H1 (cell line): ENCODE measurements around the gene SLAIN2. TPM values are rescaled to one million over a fixed set of nuclear protein-coding genes. Genes with fewer than 3 reads are reported as not detected.

Experiments
- CTCF ChIA-PET: fragments of 300-600 bp; sonication (Branson Sonifier 250); formaldehyde crosslinking; loops from one replicate; lab custom pipeline; 2021; ENCODE audit not compliant: partially characterized antibody; lab: Charles Lee
- POLR2A ChIA-PET: fragments of 300-600 bp; sonication (Branson Sonifier 250); formaldehyde crosslinking; loops from one replicate; lab custom pipeline; 2021; ENCODE audit warnings: inconsistent platforms; ENCODE audit not compliant: partially characterized antibody; lab: Charles Lee
- DNase-seq, 2 experiments: peaks; one replicate each; pipeline versions ENCODE4 v3.0.0 to v3.0.0-alpha.2; 2010 to 2022; ENCODE audit warnings: low spot score in 2 of 2, low read depth in 1 of 2, mixed read lengths in 1 of 2
- FAIRE-seq: peaks from 2 replicates; lab custom pipeline; 2011; peaks lifted over from hg19 to GRCh38; lab: Jason Lieb, UNC
- H2AFZ ChIP-seq: 2 replicates; pipeline ENCODE4 v1.8.1; 2012; ENCODE audit warnings: low read length, inconsistent platforms
- H2AK5ac ChIP-seq: 2 replicates; pipeline ENCODE4 v1.6.1; 2013; ENCODE audit warnings: low read depth, low read length
- H2BK120ac ChIP-seq: replicated peaks from 2 replicates; pipeline ENCODE3; 2013; ENCODE audit warnings: low read depth, low read length, inconsistent platforms
- H2BK12ac ChIP-seq: 2 replicates; pipeline ENCODE4 v1.6.1; 2013; ENCODE audit warnings: low read depth, low read length
- H2BK15ac ChIP-seq: 2 replicates; pipeline ENCODE4 v1.6.1; 2013; ENCODE audit warnings: low read length
- H2BK20ac ChIP-seq: 2 replicates; pipeline ENCODE4 v1.6.1; 2013; ENCODE audit warnings: low read length
- H2BK5ac ChIP-seq: 2 replicates; pipeline ENCODE4 v1.6.1; 2013; ENCODE audit warnings: low read depth, low read length
- H3K14ac ChIP-seq: 2 replicates; pipeline ENCODE4 v1.6.1; 2013; ENCODE audit warnings: inconsistent platforms; ENCODE audit not compliant: insufficient read length
- H3K18ac ChIP-seq: 2 replicates; pipeline ENCODE4 v1.6.1; 2013; ENCODE audit warnings: low read length; ENCODE audit errors: extremely low read depth
- H3K23ac ChIP-seq: 2 replicates; pipeline ENCODE4 v1.6.1; 2013; ENCODE audit warnings: inconsistent platforms; ENCODE audit not compliant: insufficient read length
- H3K23me2 ChIP-seq: 2 replicates; pipeline ENCODE4 v1.6.1; 2013; ENCODE audit warnings: low read depth, low read length
- H3K27ac ChIP-seq: 2 replicates; pipeline ENCODE4 v1.6.1; 2011; ENCODE audit warnings: low read depth, low read length, inconsistent platforms
- H3K27me3 ChIP-seq, 4 experiments: replicated peaks in 1 of 4; 1 replicate in 1 of 4; 2 replicates in 3 of 4; pipeline versions ENCODE4 v1.6.1 to v1.8.1; 2011 to 2013; ENCODE audit warnings: low read length in 3 of 4, mild to moderate bottlenecking in 3 of 4, inconsistent platforms in 2 of 4, mixed read lengths in 2 of 4, moderate library complexity in 1 of 4; ENCODE audit not compliant: control insufficient read depth in 3 of 4, insufficient read depth in 3 of 4; ENCODE audit errors: extremely low read depth in 1 of 4
- H3K36me3 ChIP-seq, 4 experiments: 2 replicates each; pipeline versions ENCODE4 v1.6.1 to v1.8.1; 2011 to 2013; ENCODE audit warnings: mild to moderate bottlenecking in 4 of 4, low read length in 3 of 4, moderate library complexity in 2 of 4, control low read depth in 1 of 4, inconsistent platforms in 1 of 4; ENCODE audit not compliant: insufficient read depth in 4 of 4, control insufficient read depth in 2 of 4
- H3K4ac ChIP-seq: replicated peaks from 2 replicates; pipeline ENCODE3; 2013; ENCODE audit warnings: low read length, low read depth, mixed read lengths, inconsistent platforms; ENCODE audit not compliant: insufficient read length
- H3K4me1 ChIP-seq, 4 experiments: replicated peaks in 1 of 4; 1 replicate in 1 of 4; 2 replicates in 3 of 4; pipeline versions ENCODE4 v1.6.1 to v1.8.1; 2011 to 2013; ENCODE audit warnings: low read length in 3 of 4, inconsistent platforms in 2 of 4, mixed read lengths in 1 of 4; ENCODE audit not compliant: insufficient read depth in 4 of 4, control insufficient read depth in 3 of 4
- H3K4me2 ChIP-seq, 2 experiments: 2 replicates each; pipeline versions ENCODE4 v1.6.1 to v1.8.1; 2011 to 2013; ENCODE audit warnings: low read depth in 2 of 2, low read length in 2 of 2, control low read depth in 1 of 2, inconsistent platforms in 1 of 2, mild to moderate bottlenecking in 1 of 2; ENCODE audit not compliant: insufficient read depth in 1 of 2
- H3K4me3 ChIP-seq, 4 experiments: fragments of 200-600, 300-600 bp in 1 of 4; sonication (generic), shearing (Covaris generic), sonication (Bioruptor Twin) in 1 of 4; 2 replicates each; pipeline versions ENCODE4 v1.5.1 to v1.8.1; 2011 to 2016; ENCODE audit warnings: low read length in 4 of 4, low read depth in 3 of 4, control low read depth in 2 of 4, inconsistent platforms in 2 of 4, mild to moderate bottlenecking in 2 of 4, mixed read lengths in 1 of 4, moderate library complexity in 1 of 4; ENCODE audit not compliant: insufficient read depth in 2 of 4; ENCODE audit errors: extremely low read depth in 1 of 4
- H3K56ac ChIP-seq: replicated peaks from 2 replicates; pipeline ENCODE3; 2013; ENCODE audit warnings: low read depth, mild to moderate bottlenecking, mixed read lengths, low read length, inconsistent platforms; ENCODE audit not compliant: insufficient read length
- H3K79me1 ChIP-seq: 2 replicates; pipeline ENCODE4 v1.6.1; 2013; ENCODE audit warnings: low read depth, low read length, control low read depth
- H3K79me2 ChIP-seq, 2 experiments: 2 replicates each; pipeline versions ENCODE4 v1.6.1 to v1.8.1; 2012 to 2013; ENCODE audit warnings: low read length in 2 of 2, mild to moderate bottlenecking in 2 of 2, inconsistent platforms in 1 of 2; ENCODE audit not compliant: insufficient read depth in 2 of 2, control insufficient read depth in 1 of 2
- H3K9ac ChIP-seq, 4 experiments: replicated peaks in 1 of 4; 1 replicate in 1 of 4; 2 replicates in 3 of 4; pipeline versions ENCODE4 v1.6.1 to v1.8.1; 2011 to 2013; ENCODE audit warnings: low read depth in 3 of 4, low read length in 3 of 4, control low read depth in 2 of 4, mild to moderate bottlenecking in 2 of 4, moderate library complexity in 2 of 4, inconsistent platforms in 1 of 4; ENCODE audit errors: extremely low read depth in 1 of 4
- H3K9me3 ChIP-seq, 2 experiments: 2 replicates each; pipeline versions ENCODE4 v1.6.1 to v1.8.1; 2012 to 2013; ENCODE audit warnings: mild to moderate bottlenecking in 2 of 2, moderate library complexity in 2 of 2, control low read depth in 1 of 2, inconsistent platforms in 1 of 2, low read depth in 1 of 2, low read length in 1 of 2, mixed read lengths in 1 of 2; ENCODE audit not compliant: insufficient read depth in 2 of 2
- H4K20me1 ChIP-seq, 2 experiments: replicated peaks in 1 of 2; 2 replicates each; pipeline versions ENCODE3 to v1.8.1; 2011 to 2013; ENCODE audit warnings: inconsistent platforms in 2 of 2, low read length in 2 of 2, mild to moderate bottlenecking in 1 of 2; ENCODE audit not compliant: insufficient read depth in 2 of 2, control insufficient read depth in 1 of 2
- H4K5ac ChIP-seq: 2 replicates; pipeline ENCODE4 v1.6.1; 2013; ENCODE audit warnings: low read length, low read depth, mixed read lengths, inconsistent platforms; ENCODE audit not compliant: insufficient read length
- H4K8ac ChIP-seq: 2 replicates; pipeline ENCODE4 v1.8.0; 2013; ENCODE audit warnings: mild to moderate bottlenecking, moderate library complexity, low read length, inconsistent platforms; ENCODE audit not compliant: insufficient read depth; ENCODE audit errors: extremely low read depth
- H4K91ac ChIP-seq: replicated peaks from 2 replicates; pipeline ENCODE3; 2013; ENCODE audit warnings: low read length, mixed read lengths, inconsistent platforms; ENCODE audit not compliant: insufficient read length
- GTF2F1 ChIP-seq: IDR thresholded peaks from 2 replicates; pipeline ENCODE4 v1.6.1; 2012; ENCODE audit warnings: low read depth, low read length, improper control_type of control experiment, borderline replicate concordance
- JUN ChIP-seq: IDR thresholded peaks from 2 replicates; pipeline ENCODE4 v1.6.1; 2011; ENCODE audit warnings: low read depth, mild to moderate bottlenecking, improper control_type of control experiment, low read length
- SIX5 ChIP-seq: IDR thresholded peaks from 2 replicates; pipeline ENCODE4 v1.6.1; 2011; ENCODE audit warnings: mild to moderate bottlenecking, low read depth, low read length
- SP1 ChIP-seq: IDR thresholded peaks from 2 replicates; pipeline ENCODE4 v1.6.1; 2011; ENCODE audit warnings: low read depth, low read length
- WGBS, 2 experiments: shearing (Covaris generic) in 1 of 2; methylation state at CpG; one replicate each; pipeline versions ENCODE4 v1.1.6 to v1.1.7; 2013 to 2015; ENCODE audit warnings: low lambda C conversion rate in 2 of 2, mixed read lengths in 2 of 2, inconsistent platforms in 1 of 2, low coverage in 1 of 2, missing lambda C conversion rate in 1 of 2; ENCODE audit not compliant: insufficient replicate concordance in 2 of 2, insufficient coverage in 1 of 2, insufficient read length in 1 of 2; ENCODE audit errors: extremely low coverage in 1 of 2, missing lambda C conversion rate in 1 of 2; 5-methylcytosine and 5-hydroxymethylcytosine counted together
- polyA plus RNA-seq, 7 experiments: library from polyadenylated mRNA; depleted of rRNA in 3 of 7; stranded (reverse) in 5 of 7; unstranded in 2 of 7; fragments of >200 nt in 5 of 7; fragments of 200-250 nt in 2 of 7; gene quantifications; 1 replicate in 5 of 7; 2 replicates in 1 of 7; 4 replicates in 1 of 7; pipeline versions ENCODE4 v1.2.1 to v1.2.3, GENCODE V29; 2011 to 2013; ENCODE audit warnings: missing spikeins in 2 of 7, mixed read lengths in 2 of 7
- total RNA-seq: library from RNA; stranded (reverse); fragmentation: NEBNext Ultra II Directional; extraction: Animal tissue kit (Norgen Biotek cat#: 25700); gene quantifications from 2 replicates; pipeline ENCODE4 v1.2.1, GENCODE V29; 2021
- TF ChIP-seq, protein P1 (sequence below): IDR thresholded peaks from 2 replicates; pipeline ENCODE4 v1.6.1; 2011; ENCODE audit warnings: low read depth, mild to moderate bottlenecking, low read length; ENCODE audit not compliant: insufficient read depth

SLAIN2 gene
- total and polyA plus RNA-seq, 2 of the 8 experiments (the other 6 are each of a cell fraction or from before 2014, with no cell fraction given), result 8.2 to 40.0 TPM

- Histone ChIP-seq H3K18ac (no peak overlapping the region), H3K79me2 (no peaks in the 10 kb centered on the region), H2BK5ac (no peak overlapping the region), H3K4me2 (no peak overlapping the region), H4K20me1 (no peaks in the 10 kb centered on the region), H3K4me3 (no peak overlapping the region), H3K4me1 (no peaks in the 10 kb centered on the region), H4K5ac (no peak overlapping the region), H2BK12ac (no peak overlapping the region), H4K91ac (no peak overlapping the region), H2BK20ac (no peak overlapping the region), H2AFZ (no peak overlapping the region), H3K23me2 (no peaks in the 10 kb centered on the region), H2BK15ac (no peak overlapping the region), H3K36me3 (no peaks in the 10 kb centered on the region), H3K14ac (no peak overlapping the region), H3K9ac (no peak overlapping the region), H3K9me3 (no peaks in the 10 kb centered on the region), H4K8ac (no peak overlapping the region), H3K4ac (no peak overlapping the region), H3K27ac (no peak overlapping the region), H3K79me1 (no peaks in the 10 kb centered on the region), H3K23ac (no peak overlapping the region), H3K56ac (no peak overlapping the region), H2BK120ac (no peak overlapping the region), H3K27me3 (no peaks in the 10 kb centered on the region), H2AK5ac (no peak overlapping the region)
- DNase-seq (no peak), FAIRE-seq (no peak)
- ChIA-PET POLR2A (no interaction called here), CTCF (no interaction called here)
- TF ChIP-seq, protein P1, sequence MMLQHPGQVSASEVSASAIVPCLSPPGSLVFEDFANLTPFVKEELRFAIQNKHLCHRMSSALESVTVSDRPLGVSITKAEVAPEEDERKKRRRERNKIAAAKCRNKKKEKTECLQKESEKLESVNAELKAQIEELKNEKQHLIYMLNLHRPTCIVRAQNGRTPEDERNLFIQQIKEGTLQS, result no peak
- TF ChIP-seq JUN (no peak), SIX5 (no peak), GTF2F1 (no peak), SP1 (no peak)
- 88% methylated on average over 9 of the region's 9 CpGs; no CpG with 5 or more reads in 1 of the 2 experiments for WGBS, 2 experiments
These were observed 9.6 kb upstream of the SLAIN2 start for GRCh38 chr4:48331577-48332330.
